WERI-Rb-1 (cell line): Measurements from ENCODE around the gene ZNF865.
A peak's percentile ranks its signal among the peaks of the same experiment; 100 is the strongest.
"Not testable (repeated sequence)": the region's sequence is repeated elsewhere in the genome, so short reads cannot be mapped to it uniquely, and the experiment has no call there.

Experiments used
- DNase-seq: peaks from one replicate; pipeline ENCODE4 v3.0.0-alpha.2; 2020
- H3K27ac ChIP-seq: fragments of 250-450 bp; sonication (Bioruptor Pico); 2 replicates; pipeline ENCODE4 v1.5.1; 2020; ENCODE audit warnings: mild to moderate bottlenecking, moderate library complexity
- H3K27me3 ChIP-seq: fragments of 250-450 bp; sonication (Bioruptor Pico); 2 replicates; pipeline ENCODE4 v1.5.1; 2021; ENCODE audit warnings: mild to moderate bottlenecking, low read depth, moderate library complexity; ENCODE audit not compliant: insufficient read depth, severe bottlenecking
- H3K36me3 ChIP-seq: fragments of 250-450 bp; sonication (Bioruptor Pico); 2 replicates; pipeline ENCODE4 v1.5.1; 2020; ENCODE audit warnings: mild to moderate bottlenecking, moderate library complexity
- H3K4me3 ChIP-seq: 2 replicates; pipeline ENCODE4 v1.5.1; 2011; ENCODE audit warnings: low read depth, mild to moderate bottlenecking, control low read depth, low read length
- H3K9me3 ChIP-seq: fragments of 250-450 bp; sonication (Bioruptor Pico); 2 replicates; pipeline ENCODE4 v1.5.1; 2021; ENCODE audit warnings: mild to moderate bottlenecking, moderate library complexity; ENCODE audit not compliant: severe bottlenecking
- TF ChIP-seq, protein P1 (sequence below): IDR thresholded peaks from 2 replicates; pipeline ENCODE4 v1.5.1; 2011; ENCODE audit warnings: low read depth, mild to moderate bottlenecking, control low read depth, inconsistent platforms, low read length

The ZNF865 gene

DNA sequence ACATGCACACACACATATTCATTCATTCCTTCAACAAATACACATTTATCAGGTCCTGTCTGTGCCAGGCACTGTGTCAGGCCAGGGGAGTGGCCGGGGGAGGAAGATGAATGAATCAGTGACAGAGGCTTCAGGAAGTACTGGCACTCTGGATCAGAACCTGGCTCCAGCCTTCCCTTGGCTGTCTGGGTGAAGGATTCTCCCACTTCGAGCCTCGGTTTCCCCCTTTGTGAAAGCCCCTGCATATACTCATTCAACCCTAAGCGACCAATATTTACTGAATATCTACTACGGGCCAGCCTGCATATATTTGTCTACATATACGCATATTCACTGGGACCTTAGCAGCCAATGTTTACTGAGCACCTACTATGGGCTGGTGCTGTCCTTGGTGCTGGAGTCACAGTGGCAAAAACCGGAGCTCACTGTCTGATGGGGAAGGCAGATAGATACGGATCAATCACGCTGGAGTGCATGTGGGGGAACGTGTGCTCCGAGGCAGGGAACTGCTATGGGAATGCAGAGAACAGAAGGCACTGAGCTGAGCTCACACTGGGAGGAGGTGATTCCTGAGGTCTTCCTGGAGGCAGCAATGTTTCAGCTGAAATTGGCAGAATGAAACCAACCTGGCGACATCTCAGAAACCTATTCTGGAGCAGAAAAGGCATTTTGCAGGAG is 24.2 kb upstream of the ZNF865 start:
- Histone ChIP-seq H3K36me3 (peaks cover 12% of the 10 kb centered on the region), H3K27me3 (no peaks in the 10 kb centered on the region), H3K27ac (peak overlapping the region; percentile 90), H3K4me3 (peak overlapping the region; percentile 95), H3K9me3 (no peaks in the 10 kb centered on the region)
- DNase-seq: no peak
- TF ChIP-seq, protein P1, sequence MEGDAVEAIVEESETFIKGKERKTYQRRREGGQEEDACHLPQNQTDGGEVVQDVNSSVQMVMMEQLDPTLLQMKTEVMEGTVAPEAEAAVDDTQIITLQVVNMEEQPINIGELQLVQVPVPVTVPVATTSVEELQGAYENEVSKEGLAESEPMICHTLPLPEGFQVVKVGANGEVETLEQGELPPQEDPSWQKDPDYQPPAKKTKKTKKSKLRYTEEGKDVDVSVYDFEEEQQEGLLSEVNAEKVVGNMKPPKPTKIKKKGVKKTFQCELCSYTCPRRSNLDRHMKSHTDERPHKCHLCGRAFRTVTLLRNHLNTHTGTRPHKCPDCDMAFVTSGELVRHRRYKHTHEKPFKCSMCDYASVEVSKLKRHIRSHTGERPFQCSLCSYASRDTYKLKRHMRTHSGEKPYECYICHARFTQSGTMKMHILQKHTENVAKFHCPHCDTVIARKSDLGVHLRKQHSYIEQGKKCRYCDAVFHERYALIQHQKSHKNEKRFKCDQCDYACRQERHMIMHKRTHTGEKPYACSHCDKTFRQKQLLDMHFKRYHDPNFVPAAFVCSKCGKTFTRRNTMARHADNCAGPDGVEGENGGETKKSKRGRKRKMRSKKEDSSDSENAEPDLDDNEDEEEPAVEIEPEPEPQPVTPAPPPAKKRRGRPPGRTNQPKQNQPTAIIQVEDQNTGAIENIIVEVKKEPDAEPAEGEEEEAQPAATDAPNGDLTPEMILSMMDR: no peak

DNA sequence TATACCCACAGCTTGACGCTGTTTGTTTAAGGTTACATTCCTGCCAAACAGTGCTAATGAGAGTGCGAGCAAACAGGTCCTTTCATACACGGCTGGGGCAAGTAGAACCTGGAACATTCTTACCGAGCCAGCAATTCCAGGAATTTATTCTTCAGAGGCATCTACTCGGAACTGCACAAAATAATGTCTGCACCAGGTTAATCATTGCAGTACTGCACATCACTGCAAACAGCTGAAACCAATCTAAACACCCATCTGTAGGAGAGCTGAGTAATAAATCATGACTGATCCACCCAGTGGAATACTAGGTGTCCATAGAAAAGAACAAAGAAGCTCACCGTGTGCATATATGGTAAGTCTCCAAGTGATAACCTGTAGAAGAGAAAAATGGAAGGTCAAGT is 23.6 kb upstream of the ZNF865 start:
- H3K9me3 ChIP-seq: no peaks in the 10 kb centered on the region
- DNase-seq: no peak
- no peaks in the 10 kb centered on the region for H3K27me3 ChIP-seq
- peaks cover 7% of the 10 kb centered on the region for H3K36me3 ChIP-seq
- no peak overlapping the region for H3K27ac ChIP-seq
- no peak overlapping the region for H3K4me3 ChIP-seq
- TF ChIP-seq, protein P1: no peak

DNA sequence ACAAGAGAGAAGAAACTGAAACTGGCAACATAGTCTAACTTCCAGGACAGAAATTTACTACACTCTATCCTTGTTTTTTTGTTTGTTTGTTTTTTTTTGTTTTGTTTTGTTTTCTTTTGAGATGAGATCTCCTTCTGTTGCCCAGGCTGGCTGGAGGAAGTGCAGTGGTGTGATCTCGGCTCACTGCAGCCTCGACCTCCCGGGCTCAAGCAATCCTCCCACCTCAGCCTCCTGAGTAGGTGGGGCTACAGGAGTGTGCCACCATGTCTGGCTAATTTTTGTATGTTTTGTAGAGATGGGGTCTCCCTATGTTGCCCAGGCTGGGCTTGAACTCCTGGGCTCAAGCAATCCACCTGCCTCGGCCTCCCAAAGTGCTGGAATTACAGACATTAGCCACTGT is 23.2 kb upstream of the ZNF865 start:
- DNase-seq, H3K36me3 ChIP-seq, H3K4me3 ChIP-seq, H3K9me3 ChIP-seq, H3K27ac ChIP-seq, H3K27me3 ChIP-seq: not testable (repeated sequence)

DNA sequence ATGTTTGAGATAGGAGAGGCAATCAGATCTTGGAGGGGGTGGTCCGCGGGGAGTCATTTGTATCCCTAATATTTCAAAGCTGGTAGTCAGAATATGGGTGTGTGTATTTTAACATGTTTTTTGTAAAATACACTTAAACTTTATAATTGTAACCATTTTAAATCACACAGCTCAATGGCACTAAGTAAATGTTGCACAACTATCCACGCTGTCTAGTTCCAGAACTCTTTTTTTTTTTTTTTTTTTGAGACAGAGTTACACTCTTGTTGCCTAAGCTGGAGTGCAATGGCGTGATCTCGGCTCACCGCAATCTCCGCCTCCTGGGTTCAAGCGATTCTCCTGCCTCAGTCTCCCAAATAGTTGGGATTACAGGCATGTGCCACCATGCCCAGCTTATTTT is 21.6 kb upstream of the ZNF865 start:
- H3K27me3 ChIP-seq, H3K27ac ChIP-seq, H3K36me3 ChIP-seq, H3K4me3 ChIP-seq, DNase-seq, H3K9me3 ChIP-seq: not testable (repeated sequence)

DNA sequence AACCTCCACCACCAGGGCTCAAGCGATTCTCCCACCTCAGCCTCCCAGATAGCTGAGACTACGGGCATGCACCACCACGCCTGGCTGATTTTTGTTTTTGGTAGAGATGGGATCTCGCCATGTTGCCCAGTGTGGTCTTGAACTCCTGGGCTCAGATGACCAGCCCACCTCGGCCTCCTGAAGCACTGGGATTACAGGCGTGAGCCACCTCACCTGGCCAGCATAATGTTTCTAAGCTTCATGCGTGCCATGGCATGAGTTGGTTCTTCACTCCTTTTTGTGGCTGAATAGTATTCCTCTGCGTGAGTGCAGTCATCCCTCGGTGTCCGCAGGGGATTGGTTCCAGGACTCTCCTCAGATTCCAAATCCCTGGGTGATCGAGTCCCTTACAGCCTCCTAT is 20.6 kb upstream of the ZNF865 start:
- DNase-seq: no peak
- Histone ChIP-seq H3K36me3 (no peaks in the 10 kb centered on the region), H3K4me3 (no peak overlapping the region), H3K27me3 (no peaks in the 10 kb centered on the region), H3K27ac (no peak overlapping the region; the same call in 1 of the 2 replicates), H3K9me3 (no peaks in the 10 kb centered on the region)
- TF ChIP-seq, protein P1: no peak

DNA sequence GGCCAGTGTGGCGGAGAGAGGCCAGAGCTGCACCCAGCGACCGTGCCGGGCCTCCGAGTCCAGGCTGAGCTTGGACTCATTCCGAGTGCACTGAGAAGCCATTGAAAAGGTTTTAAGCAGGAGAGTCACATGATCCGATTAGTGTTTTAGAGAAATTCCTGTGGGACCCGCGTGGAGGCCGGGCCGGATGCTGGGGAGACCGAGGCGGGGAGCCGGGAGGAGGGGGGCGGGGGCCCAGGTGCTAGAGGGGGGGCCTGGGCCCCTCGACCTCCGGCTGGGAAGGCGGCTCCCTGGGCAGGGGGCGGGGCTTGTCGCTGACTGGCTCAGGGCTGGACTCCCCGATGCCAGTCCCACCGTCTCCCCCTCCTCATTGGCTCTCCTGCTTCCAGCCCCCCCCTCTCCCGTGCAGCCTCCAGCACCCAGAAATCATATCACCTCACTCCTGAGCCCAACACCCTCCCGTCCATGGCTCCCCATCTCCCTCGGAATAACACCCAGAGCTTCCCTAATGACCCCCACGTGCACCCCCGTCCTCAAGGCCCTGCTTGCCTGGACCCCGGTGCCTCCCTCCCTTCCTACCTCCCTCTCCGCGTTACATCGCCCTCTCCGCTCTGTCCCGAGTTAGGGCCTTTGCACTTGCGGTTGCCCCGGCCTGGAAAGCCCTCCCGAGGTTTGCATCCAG is 19.6 kb upstream of the ZNF865 start:
- Histone ChIP-seq H3K27me3 (no peaks in the 10 kb centered on the region), H3K36me3 (no peaks in the 10 kb centered on the region; the same call in 1 of the 2 replicates), H3K9me3 (no peaks in the 10 kb centered on the region), H3K27ac (peak overlapping the region; percentile 85), H3K4me3 (peak overlapping the region; percentile 63)
- TF ChIP-seq, protein P1: no peak
- peak; percentile 97 for DNase-seq
